GM23338 (cell line): ENCODE measurements around the gene NFAT5. TPM values are rescaled to one million over a fixed set of nuclear protein-coding genes. Genes with fewer than 3 reads are reported as not detected.

ENCODE experiments used
- ATAC-seq: fragments of 200-7000 bp; cut with Tn5 transposase; 3 replicates; pipeline ENCODE4 v1.9.1; 2020
- DNase-seq: peaks from one replicate; pipeline ENCODE4 v3.0.0-alpha.2; 2015; ENCODE audit warnings: low spot score
- H2AFZ ChIP-seq: fragments of 200-600 bp; sonication (generic); 2 replicates; pipeline ENCODE4 v1.8.0; 2016; ENCODE audit warnings: antibody characterized with exemption, mild to moderate bottlenecking, moderate library complexity
- H3F3A ChIP-seq: fragments of 200-600 bp; sonication (generic); replicated peaks from 2 replicates; pipeline ENCODE4 v1.8.0; 2017; ENCODE audit warnings: antibody characterized with exemption, mixed run types, low read depth
- H3K27ac ChIP-seq: fragments of 200-600 bp; sonication (generic); 2 replicates; pipeline ENCODE4 v1.6.1; 2016; ENCODE audit warnings: low read depth
- H3K27me3 ChIP-seq: fragments of 200-600 bp; sonication (generic); 2 replicates; pipeline ENCODE4 v1.8.0; 2016; ENCODE audit warnings: mild to moderate bottlenecking, mixed run types, moderate library complexity; ENCODE audit not compliant: insufficient read depth
- H3K36me3 ChIP-seq: fragments of 200-600 bp; sonication (generic); 2 replicates; pipeline ENCODE4 v1.8.0; 2016; ENCODE audit warnings: mild to moderate bottlenecking; ENCODE audit not compliant: insufficient read depth
- H3K4me1 ChIP-seq: fragments of 200-600 bp; sonication (generic); 2 replicates; pipeline ENCODE4 v1.8.0; 2016; ENCODE audit warnings: mild to moderate bottlenecking, moderate library complexity; ENCODE audit not compliant: insufficient read depth
- H3K4me2 ChIP-seq: fragments of 200-600 bp; sonication (generic); 2 replicates; pipeline ENCODE4 v1.7.1; 2017; ENCODE audit warnings: mixed run types
- H3K4me3 ChIP-seq: fragments of 200-600 bp; sonication (generic); 2 replicates; pipeline ENCODE4 v1.6.1; 2016; ENCODE audit warnings: mixed run types
- H3K79me2 ChIP-seq: fragments of 200-600 bp; sonication (generic); replicated peaks from 2 replicates; pipeline ENCODE4 v1.8.0; 2017; ENCODE audit warnings: mild to moderate bottlenecking; ENCODE audit not compliant: insufficient read depth
- H3K9me2 ChIP-seq: fragments of 200-600 bp; sonication (generic); 2 replicates; pipeline ENCODE4 v1.8.0; 2017; ENCODE audit not compliant: insufficient read depth
- H4K20me1 ChIP-seq: fragments of 200-600 bp; sonication (generic); replicated peaks from 2 replicates; pipeline ENCODE4 v1.8.0; 2017; ENCODE audit warnings: mild to moderate bottlenecking; ENCODE audit not compliant: insufficient read depth
- H3K27ac Mint-ChIP-seq: 2 replicates; pipeline ENCODE4 v1.8.0; 2020; ENCODE audit warnings: inconsistent platforms, mild to moderate bottlenecking, moderate library complexity, mixed read lengths
- H3K27me3 Mint-ChIP-seq: 3 replicates; pipeline ENCODE4 v1.8.0; 2022; ENCODE audit warnings: low read depth, mild to moderate bottlenecking, moderate library complexity, mixed read lengths, inconsistent platforms; ENCODE audit not compliant: insufficient read depth, poor library complexity
- H3K36me3 Mint-ChIP-seq: 3 replicates; pipeline ENCODE4 v1.8.0; 2021; ENCODE audit warnings: low read depth, mild to moderate bottlenecking, inconsistent platforms, moderate library complexity, mixed read lengths
- H3K4me1 Mint-ChIP-seq: 3 replicates; pipeline ENCODE4 v1.8.0; 2020; ENCODE audit warnings: mild to moderate bottlenecking, inconsistent platforms, mixed read lengths
- H3K4me3 Mint-ChIP-seq: 3 replicates; pipeline ENCODE4 v1.8.0; 2021; ENCODE audit warnings: moderate library complexity, mild to moderate bottlenecking, inconsistent platforms, mixed read lengths
- H3K9me3 Mint-ChIP-seq: 3 replicates; pipeline ENCODE4 v1.8.0; 2020; ENCODE audit warnings: moderate library complexity, mild to moderate bottlenecking, inconsistent platforms, mixed read lengths
- NANOG ChIP-seq: IDR thresholded peaks from 2 replicates; pipeline ENCODE4 v1.6.1; 2016; ENCODE audit warnings: antibody characterized with exemption, borderline replicate concordance
- POLR2AphosphoS5 ChIP-seq: IDR thresholded peaks from 2 replicates; pipeline ENCODE4 v1.6.1; 2016; ENCODE audit warnings: antibody characterized with exemption, low read depth
- STAT1 ChIP-seq: IDR thresholded peaks from one replicate; pipeline ENCODE4 v1.6.1; 2016; ENCODE audit warnings: antibody characterized with exemption; ENCODE audit not compliant: unreplicated experiment
- ZNF331 ChIP-seq: fragments of 250-450 bp; sonication (Bioruptor Pico); IDR thresholded peaks from 2 replicates; pipeline ENCODE4 v1.5.0; 2020; ENCODE audit warnings: low read depth, mild to moderate bottlenecking, moderate library complexity
- polyA plus RNA-seq: library from polyadenylated mRNA; unstranded; fragments of >200 nt; fragmentation: Nextera tagmentation; extraction: Ambion mirVana; gene quantifications from 2 replicates; pipeline ENCODE4 v1.2.1, GENCODE V29; 2016
- total RNA-seq: library from RNA; depleted of rRNA; stranded (reverse); fragments of >200 nt; shearing (Covaris generic); gene quantifications from 2 replicates; pipeline ENCODE4 v1.2.3, GENCODE V29; 2014
- TF ChIP-seq, protein P1 (sequence below): fragments of 250-450 bp; sonication (Bioruptor Pico); IDR thresholded peaks from 2 replicates; pipeline ENCODE4 v1.5.0; 2020; ENCODE audit warnings: mild to moderate bottlenecking, moderate library complexity
- TF ChIP-seq, protein P2 (sequence below): IDR thresholded peaks from 2 replicates; pipeline ENCODE4 v1.6.1; 2016; ENCODE audit warnings: antibody characterized with exemption

NFAT5 gene
- total and polyA plus RNA-seq, 2 experiments from 2014 or later: 10.6 to 27.0 TPM

DNA sequence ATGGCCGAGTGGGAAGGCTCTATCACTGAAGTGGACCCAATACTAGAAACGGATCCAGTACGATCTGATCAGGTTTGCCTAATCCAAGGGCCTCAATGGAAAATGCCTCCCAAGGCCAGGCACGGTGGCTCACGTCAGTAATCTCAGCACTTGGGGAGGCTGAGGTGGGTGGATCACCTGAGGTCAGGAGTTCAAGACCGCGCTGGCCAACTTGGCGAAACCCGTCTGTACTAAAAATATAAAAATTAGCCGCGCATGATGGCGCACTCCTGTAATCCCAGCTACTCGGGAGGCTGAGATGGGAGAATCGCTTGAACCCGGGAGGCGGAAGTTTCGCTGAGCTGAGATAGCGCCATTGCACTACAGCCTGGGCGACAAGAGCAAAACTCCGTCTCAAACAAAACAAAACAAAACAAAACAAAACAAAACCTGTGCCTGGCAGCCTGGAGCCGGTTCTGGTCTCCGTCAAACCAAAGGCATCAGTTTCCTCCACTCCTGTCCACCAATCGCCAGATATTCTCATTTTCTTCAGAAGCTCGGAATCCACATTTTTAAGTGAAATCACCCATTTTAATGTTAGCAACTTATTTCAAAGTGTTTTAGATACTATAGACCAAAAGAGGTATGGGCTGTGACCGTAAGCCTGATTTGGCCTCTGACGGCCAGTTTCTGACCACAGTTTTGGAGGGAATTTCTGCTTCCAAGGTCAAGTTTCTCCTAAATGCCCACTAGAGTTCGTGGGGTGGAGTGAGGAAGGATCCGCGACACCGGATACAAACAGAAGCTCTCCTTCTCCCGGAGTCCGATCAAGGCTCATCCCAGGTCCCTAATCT, 159.9 kb downstream of the NFAT5 start:
- Histone ChIP-seq H3F3A (peaks cover 28% of the 10 kb centered on the region; the same call in 1 of the 2 replicates), H3K27me3 (no peaks in the 10 kb centered on the region), H3K27ac (peak overlapping the region; percentile 99), H3K79me2 (peaks cover 38% of the 10 kb centered on the region), H3K9me2 (no peaks in the 10 kb centered on the region), H3K4me2 (peak overlapping the region; percentile 96), H3K36me3 (no peaks in the 10 kb centered on the region; the same call in 1 of the 2 replicates), H3K4me1 (peaks cover 32% of the 10 kb centered on the region), H4K20me1 (no peaks in the 10 kb centered on the region), H2AFZ (peak overlapping the region; percentile 77; the same call in 1 of the 2 replicates), H3K4me3 (peak overlapping the region; percentile 62)
- Mint-ChIP-seq H3K4me1 (peaks cover 34% of the 10 kb centered on the region), H3K4me3 (peak overlapping the region; percentile 83), H3K27ac (peak overlapping the region; percentile 100), H3K36me3 (no peaks in the 10 kb centered on the region; the same call in 2 of the 3 replicates), H3K9me3 (no peaks in the 10 kb centered on the region), H3K27me3 (peaks cover 20% of the 10 kb centered on the region)
- ATAC-seq (no peak), DNase-seq (no peak)
- TF ChIP-seq, protein P1, sequence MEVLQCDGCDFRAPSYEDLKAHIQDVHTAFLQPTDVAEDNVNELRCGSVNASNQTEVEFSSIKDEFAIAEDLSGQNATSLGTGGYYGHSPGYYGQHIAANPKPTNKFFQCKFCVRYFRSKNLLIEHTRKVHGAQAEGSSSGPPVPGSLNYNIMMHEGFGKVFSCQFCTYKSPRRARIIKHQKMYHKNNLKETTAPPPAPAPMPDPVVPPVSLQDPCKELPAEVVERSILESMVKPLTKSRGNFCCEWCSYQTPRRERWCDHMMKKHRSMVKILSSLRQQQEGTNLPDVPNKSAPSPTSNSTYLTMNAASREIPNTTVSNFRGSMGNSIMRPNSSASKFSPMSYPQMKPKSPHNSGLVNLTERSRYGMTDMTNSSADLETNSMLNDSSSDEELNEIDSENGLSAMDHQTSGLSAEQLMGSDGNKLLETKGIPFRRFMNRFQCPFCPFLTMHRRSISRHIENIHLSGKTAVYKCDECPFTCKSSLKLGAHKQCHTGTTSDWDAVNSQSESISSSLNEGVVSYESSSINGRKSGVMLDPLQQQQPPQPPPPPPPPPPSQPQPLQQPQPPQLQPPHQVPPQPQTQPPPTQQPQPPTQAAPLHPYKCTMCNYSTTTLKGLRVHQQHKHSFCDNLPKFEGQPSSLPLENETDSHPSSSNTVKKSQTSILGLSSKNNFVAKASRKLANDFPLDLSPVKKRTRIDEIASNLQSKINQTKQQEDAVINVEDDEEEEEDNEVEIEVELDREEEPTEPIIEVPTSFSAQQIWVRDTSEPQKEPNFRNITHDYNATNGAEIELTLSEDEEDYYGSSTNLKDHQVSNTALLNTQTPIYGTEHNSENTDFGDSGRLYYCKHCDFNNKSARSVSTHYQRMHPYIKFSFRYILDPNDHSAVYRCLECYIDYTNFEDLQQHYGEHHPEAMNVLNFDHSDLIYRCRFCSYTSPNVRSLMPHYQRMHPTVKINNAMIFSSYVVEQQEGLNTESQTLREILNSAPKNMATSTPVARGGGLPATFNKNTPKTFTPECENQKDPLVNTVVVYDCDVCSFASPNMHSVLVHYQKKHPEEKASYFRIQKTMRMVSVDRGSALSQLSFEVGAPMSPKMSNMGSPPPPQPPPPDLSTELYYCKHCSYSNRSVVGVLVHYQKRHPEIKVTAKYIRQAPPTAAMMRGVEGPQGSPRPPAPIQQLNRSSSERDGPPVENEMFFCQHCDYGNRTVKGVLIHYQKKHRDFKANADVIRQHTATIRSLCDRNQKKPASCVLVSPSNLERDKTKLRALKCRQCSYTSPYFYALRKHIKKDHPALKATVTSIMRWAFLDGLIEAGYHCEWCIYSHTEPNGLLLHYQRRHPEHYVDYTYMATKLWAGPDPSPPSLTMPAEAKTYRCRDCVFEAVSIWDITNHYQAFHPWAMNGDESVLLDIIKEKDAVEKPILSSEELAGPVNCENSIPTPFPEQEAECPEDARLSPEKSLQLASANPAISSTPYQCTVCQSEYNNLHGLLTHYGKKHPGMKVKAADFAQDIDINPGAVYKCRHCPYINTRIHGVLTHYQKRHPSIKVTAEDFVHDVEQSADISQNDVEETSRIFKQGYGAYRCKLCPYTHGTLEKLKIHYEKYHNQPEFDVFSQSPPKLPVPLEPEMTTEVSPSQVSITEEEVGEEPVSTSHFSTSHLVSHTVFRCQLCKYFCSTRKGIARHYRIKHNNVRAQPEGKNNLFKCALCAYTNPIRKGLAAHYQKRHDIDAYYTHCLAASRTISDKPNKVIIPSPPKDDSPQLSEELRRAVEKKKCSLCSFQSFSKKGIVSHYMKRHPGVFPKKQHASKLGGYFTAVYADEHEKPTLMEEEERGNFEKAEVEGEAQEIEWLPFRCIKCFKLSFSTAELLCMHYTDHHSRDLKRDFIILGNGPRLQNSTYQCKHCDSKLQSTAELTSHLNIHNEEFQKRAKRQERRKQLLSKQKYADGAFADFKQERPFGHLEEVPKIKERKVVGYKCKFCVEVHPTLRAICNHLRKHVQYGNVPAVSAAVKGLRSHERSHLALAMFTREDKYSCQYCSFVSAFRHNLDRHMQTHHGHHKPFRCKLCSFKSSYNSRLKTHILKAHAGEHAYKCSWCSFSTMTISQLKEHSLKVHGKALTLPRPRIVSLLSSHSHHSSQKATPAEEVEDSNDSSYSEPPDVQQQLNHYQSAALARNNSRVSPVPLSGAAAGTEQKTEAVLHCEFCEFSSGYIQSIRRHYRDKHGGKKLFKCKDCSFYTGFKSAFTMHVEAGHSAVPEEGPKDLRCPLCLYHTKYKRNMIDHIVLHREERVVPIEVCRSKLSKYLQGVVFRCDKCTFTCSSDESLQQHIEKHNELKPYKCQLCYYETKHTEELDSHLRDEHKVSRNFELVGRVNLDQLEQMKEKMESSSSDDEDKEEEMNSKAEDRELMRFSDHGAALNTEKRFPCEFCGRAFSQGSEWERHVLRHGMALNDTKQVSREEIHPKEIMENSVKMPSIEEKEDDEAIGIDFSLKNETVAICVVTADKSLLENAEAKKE (CRISPR knock-in tag): no peak
- TF ChIP-seq NANOG: no peak
- TF ChIP-seq, protein P2, sequence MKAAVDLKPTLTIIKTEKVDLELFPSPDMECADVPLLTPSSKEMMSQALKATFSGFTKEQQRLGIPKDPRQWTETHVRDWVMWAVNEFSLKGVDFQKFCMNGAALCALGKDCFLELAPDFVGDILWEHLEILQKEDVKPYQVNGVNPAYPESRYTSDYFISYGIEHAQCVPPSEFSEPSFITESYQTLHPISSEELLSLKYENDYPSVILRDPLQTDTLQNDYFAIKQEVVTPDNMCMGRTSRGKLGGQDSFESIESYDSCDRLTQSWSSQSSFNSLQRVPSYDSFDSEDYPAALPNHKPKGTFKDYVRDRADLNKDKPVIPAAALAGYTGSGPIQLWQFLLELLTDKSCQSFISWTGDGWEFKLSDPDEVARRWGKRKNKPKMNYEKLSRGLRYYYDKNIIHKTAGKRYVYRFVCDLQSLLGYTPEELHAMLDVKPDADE: no peak
- TF ChIP-seq STAT1: no peak
- TF ChIP-seq ZNF331: no peak
- TF ChIP-seq POLR2AphosphoS5: no peak
